GM21423 (cell line): ENCODE data around the gene GAREM1.
"Not testable (repeated sequence)": the region's sequence is repeated elsewhere in the genome, so short reads cannot be mapped to it uniquely, and the experiment has no call there.

Experiments
- ATAC-seq: cut with Tn5 transposase; IDR thresholded peaks from one replicate; pipeline ENCODE4 v1.9.1; 2021; ENCODE audit warnings: mild to moderate bottlenecking, moderate library complexity; ENCODE audit not compliant: unreplicated experiment

GAREM1 gene

GRCh38 chr18:32296851-32297250, 173.8 kb downstream of the GAREM1 start:
- ATAC-seq, result no peak

- no peak for ATAC-seq
Measured at GRCh38 chr18:32295604-32296003, 175.1 kb downstream of the GAREM1 start.

- no peak for ATAC-seq
Measured at GRCh38 chr18:32293107-32293506, 177.6 kb downstream of the GAREM1 start.

GRCh38 chr18:32291623-32292022, 179.1 kb downstream of the GAREM1 start:
- not testable (repeated sequence) for ATAC-seq

GRCh38 chr18:32290810-32291209, 179.9 kb downstream of the GAREM1 start:
- no peak for ATAC-seq

GRCh38 chr18:32289483-32290075, 181.1 kb downstream of the GAREM1 start:
- peak; percentile 84 for ATAC-seq

- no peak for ATAC-seq
Measured at GRCh38 chr18:32287873-32288272, 182.8 kb downstream of the GAREM1 start.

GRCh38 chr18:32287249-32287648, 183.4 kb downstream of the GAREM1 start:
- ATAC-seq, result no peak

GRCh38 chr18:32286749-32287148, 183.9 kb downstream of the GAREM1 start:
- no peak for ATAC-seq

GRCh38 chr18:32284284-32284683, 186.4 kb downstream of the GAREM1 start:
- no peak for ATAC-seq

GRCh38 chr18:32280911-32281310, 189.8 kb downstream of the GAREM1 start:
- ATAC-seq, result no peak

- no peak for ATAC-seq
Measured at GRCh38 chr18:32280188-32280783, 190.4 kb downstream of the GAREM1 start.

GRCh38 chr18:32278177-32278799, 192.4 kb downstream of the GAREM1 start:
- no peak for ATAC-seq

- ATAC-seq, result no peak
Measured at GRCh38 chr18:32277549-32277948, 193.1 kb downstream of the GAREM1 start.

- ATAC-seq, result no peak
Measured at GRCh38 chr18:32276906-32277305, 193.8 kb downstream of the GAREM1 start.

- ATAC-seq, result no peak
Measured at GRCh38 chr18:32276256-32276655, 194.4 kb downstream of the GAREM1 start.

- ATAC-seq, result no peak
Measured at GRCh38 chr18:32275221-32275620, 195.5 kb downstream of the GAREM1 start.

- ATAC-seq, result no peak
Measured at GRCh38 chr18:32274307-32274706, 196.4 kb downstream of the GAREM1 start.

GRCh38 chr18:32271672-32272208, 198.9 kb downstream of the GAREM1 start:
- ATAC-seq, result peak; percentile 76

- ATAC-seq, result no peak
Measured at GRCh38 chr18:32270341-32270740, 200.3 kb downstream of the GAREM1 start.

GRCh38 chr18:32267463-32267862, 203.2 kb downstream of the GAREM1 start:
- no peak for ATAC-seq

GRCh38 chr18:32264401-32264800, 206.3 kb downstream of the GAREM1 start:
- no peak for ATAC-seq
